Measurements from ENCODE around the gene CACNB4. TPM values are rescaled to one million over a fixed set of nuclear protein-coding genes. Genes with fewer than 3 reads are reported as not detected.
A peak's percentile ranks its signal among the peaks of the same experiment; 100 is the strongest.
"Not testable (repeated sequence)": the region's sequence is repeated elsewhere in the genome, so short reads cannot be mapped to it uniquely, and the experiment has no call there.

CACNB4 gene
- total RNA-seq, 1 donor from 2014 or later = 0.75 TPM

DNA sequence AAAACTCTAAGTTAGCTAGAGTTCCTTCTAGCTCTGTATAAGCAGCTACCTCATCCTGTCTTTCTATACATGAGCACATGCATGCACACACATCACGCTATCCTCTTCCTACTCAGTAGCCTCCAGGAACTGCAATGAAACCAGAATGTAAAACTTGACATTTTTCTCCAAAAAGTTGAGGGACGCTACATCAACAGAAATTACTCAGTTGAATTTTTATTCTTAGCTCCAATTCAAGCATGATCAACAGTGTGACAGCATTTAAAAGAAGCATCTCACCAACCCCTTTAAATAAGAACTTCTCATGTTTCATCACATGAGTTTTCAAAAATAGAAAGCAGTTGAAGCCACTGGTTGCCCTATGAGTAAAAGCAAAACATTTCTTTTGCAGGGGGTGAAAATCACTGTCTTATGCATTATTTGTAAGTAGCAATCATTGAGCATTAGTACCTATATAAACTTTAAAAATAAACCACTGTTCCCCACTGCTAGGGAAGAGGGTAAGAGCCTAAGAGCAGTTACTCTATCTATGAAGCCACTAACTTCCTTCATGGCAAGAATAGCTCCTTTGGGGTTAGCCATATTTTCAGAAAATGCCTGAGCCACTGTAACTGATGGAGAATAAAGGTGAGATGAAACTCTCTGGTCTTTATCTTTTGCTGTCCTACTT, 192.7 kb downstream of the CACNB4 start:
- DNase-seq (ENCODE audit: low read depth) = no peak

DNA sequence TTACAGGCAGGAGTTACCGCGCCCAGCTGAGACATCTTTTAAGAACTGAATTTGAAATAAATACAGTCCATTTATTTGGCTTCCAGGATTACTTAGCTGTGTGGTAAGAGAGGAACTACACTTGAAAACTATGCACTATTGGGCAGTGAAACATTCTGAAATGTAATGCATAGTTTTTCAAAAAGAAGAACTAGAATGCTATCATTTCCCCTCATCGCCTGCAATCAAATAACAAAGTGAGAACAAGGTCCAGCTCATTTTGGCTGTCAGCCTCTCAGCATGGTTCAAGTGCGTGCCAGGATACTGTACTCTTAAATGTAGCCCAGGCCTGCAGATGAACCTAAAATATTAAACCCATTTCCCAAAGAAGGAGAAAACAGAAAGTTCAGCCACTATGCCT, 194.0 kb downstream of the CACNB4 start:
- DNase-seq (ENCODE audit: low read depth) = no peak

DNA sequence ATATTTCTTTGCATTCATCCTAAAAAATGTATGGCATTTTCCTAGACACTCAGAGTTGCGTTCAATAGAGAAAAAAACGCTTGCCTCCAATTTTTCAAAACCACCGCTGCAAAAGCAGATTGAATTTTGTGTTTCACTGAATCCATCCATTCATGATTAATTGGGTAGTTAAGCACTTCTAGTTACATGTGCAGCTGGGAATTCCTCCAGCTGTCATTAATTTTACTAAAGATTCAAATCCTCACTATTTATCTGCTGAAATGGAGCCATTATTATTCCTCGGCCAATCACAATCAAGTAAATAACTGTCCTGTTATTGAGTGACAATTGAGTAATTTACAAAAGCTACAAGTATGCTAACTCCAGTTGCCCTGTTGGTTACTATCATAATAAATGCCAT, 194.8 kb downstream of the CACNB4 start:
- no peak for DNase-seq (ENCODE audit: low read depth)

DNA sequence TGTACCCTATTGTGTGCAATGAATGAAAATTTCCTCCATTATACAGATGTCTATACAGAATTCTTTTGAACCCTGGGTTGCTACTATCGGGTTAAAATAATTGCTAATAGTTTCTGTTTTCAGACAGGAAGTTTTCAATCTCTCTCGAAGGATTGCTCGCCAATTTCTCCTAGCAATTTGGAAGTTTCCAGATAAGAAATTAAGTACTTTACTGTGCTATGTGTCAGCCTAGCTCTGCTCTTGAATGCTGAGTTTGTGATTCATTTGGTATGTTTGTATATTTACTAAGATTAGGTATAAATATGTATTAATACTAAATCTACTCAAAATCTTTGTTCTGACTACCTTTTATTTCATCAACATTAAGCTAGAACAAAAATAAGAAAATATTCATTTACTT, 196.0 kb downstream of the CACNB4 start:
- DNase-seq (ENCODE audit: low read depth) = peak; percentile 29

DNA sequence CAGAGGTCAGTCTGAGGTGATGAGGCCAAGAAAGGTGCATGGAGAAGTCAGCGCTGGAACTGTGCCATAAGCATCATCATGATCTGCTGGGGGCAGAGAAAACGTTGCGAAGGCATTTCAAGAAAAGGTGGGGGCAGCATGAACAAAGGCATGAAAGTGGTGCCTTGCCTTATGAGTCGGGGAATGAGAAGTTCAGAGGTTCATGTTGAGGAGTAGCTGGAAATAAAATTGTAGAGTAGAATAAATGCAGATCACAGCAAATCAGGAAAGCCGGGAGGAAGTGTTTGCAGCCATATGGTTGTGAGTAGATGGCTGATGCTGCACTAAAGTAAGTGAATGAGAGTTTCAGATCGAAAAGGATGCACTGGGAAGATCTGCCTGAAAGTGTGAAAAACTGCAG, 198.5 kb downstream of the CACNB4 start:
- no peak for DNase-seq (ENCODE audit: low read depth)

DNA sequence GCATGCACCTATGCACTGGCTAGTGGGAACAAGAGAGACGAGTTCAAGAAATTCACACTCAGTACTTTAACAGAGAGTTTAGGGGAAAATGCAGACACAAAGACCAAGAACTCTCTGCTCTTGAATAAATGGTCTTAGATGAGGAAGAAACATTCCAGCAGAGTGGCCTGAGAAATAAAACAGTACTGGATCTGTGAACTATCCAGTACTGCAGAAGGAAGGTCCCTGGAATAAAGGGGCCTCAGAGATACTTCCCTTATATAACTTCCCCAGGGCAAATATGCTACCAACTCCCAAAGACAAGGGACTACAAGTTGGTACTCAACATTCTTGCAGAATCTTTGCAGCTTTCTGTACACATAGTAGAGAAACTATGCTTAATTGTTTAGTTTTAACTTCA, 199.7 kb downstream of the CACNB4 start:
- DNase-seq (ENCODE audit: low read depth) = no peak

DNA sequence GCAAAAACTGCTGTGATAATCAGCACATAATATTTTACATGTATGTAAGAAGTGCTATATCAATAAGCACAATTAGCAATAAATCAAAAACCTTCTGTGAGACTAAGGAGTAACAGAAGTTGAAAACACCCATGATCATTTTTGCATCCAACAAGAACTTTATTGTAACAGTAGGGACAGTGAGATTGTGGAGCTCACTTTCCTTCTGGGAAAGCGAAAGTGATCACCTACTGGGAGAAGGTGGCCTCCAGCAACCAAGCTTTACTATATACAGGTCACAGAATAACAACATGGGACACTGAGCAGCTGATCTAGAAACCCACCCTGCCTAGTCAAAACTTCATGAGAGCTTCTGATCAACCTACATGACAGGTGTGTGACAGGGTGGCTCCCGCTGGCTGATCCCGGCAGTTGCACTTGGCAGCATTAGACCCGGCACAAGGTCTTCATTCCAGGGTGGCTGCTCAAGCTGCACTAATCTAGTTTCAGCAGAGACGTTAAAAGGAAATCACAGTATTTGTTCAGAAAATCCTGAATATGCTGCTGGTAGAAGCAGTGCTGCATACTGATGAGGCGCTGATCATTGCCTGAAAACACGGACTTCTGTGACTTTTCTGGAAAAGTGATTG, 207.2 kb downstream of the CACNB4 start:
- DNase-seq (ENCODE audit: low read depth) = peak; percentile 50

DNA sequence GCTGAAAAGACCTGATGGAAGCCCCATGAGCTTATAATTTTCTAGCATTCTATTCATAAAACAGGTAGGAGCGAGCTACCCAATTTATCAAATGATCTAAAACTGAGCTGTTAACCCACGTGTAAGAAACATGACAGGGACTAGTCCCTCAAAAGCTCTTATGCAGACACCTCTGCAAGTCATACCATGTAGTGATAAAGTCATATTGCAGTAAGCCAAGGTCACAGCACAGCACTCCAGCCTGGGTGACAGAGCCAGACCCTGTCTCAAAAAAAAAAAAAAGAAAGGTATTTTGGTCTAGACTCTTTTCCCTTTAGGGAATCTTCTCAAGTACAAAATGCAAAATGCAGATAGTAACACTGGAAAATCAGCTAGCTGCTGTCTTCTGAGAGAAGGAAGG, 211.7 kb downstream of the CACNB4 start:
- DNase-seq (ENCODE audit: low read depth) = no peak

DNA sequence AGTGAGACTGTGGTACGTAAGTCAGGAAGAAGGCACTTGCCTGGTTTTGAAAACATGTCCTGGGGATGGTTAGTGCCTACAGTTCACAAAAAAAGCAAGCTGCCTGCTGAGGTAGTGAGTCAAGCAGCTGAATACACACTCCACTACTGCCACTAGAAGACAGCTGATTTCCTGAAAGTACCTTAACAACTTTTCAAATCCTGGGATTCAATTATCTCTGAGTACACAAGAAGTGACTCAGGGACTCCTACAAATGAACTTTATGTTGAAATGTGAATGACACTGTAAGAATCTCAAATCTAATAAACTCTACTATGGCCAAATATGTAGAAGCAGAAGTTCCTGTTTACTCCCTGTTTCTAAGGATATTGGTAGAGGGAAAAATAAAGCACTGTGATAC, 212.6 kb downstream of the CACNB4 start:
- peak; percentile 67 for DNase-seq (ENCODE audit: low read depth)

DNA sequence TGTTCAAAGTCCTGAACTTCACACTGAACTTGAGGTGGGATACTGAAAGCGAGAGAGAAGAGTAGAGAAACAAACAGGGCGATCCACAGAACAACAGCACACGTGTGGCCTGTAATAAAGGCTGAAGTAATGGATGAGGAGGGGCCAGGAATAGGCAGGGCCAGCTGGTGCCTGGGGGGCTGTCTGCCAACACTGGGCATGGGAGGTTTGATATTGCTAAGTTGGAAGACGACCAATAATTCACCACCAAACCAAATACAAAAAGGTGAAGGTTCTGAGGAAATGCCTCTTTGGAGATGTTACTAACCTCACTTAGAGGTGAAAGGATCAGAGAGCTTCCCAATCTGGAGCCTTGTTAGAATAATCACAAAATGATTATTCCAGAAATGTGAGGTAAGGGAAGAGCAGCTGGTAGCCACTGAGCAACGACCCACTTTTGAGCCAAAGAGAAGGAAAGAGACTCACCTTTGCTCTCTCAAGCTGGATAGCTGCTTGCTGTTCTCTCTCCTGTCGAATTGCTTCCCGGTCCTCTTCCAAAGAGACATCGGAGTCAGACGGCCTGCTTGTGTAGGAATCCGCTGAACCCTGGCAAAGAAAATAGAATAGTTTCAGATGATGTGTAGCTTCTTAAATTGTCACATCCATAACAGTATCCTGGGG, 215.9 kb downstream of the CACNB4 start:
- DNase-seq (ENCODE audit: low read depth) = no peak

DNA sequence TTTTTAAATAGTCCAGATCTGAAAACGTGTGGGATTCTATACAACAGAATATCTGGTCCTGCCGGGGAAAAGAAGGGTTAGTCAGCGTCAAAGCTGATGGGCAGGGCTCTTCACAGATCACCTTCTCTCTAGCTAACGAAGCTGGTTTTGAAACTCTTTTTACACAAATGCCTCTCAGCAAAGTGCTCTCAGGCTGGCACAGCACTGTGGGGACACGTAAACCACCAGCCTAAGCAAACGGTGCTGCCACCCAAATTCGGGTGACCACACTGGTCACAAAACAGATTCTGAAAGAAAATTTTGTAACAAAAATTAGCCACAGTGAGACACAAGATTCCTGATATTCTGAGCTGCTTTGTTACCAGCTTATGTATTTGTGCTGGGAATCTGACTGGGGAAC, 217.5 kb downstream of the CACNB4 start:
- no peak for DNase-seq (ENCODE audit: low read depth)

DNA sequence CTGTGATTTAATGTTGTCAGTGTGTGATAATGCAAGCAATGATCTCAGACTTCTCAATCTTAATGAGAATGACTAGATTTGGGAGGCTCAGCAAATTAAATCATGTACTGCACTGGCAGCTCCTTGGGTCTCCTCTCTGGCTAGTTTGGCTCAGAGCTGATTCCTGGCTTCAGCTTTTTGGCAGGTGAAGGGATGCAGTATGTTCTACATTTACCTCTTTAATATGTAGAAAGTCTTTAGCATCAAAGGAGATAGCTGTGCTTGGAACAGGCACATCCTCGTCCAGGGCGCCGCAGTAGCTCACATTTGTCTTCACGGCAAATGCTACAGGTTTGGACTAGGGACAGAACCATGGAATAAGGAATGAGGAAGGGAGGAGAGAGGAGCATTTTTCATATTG, 218.3 kb downstream of the CACNB4 start:
- no peak for DNase-seq (ENCODE audit: low read depth)

DNA sequence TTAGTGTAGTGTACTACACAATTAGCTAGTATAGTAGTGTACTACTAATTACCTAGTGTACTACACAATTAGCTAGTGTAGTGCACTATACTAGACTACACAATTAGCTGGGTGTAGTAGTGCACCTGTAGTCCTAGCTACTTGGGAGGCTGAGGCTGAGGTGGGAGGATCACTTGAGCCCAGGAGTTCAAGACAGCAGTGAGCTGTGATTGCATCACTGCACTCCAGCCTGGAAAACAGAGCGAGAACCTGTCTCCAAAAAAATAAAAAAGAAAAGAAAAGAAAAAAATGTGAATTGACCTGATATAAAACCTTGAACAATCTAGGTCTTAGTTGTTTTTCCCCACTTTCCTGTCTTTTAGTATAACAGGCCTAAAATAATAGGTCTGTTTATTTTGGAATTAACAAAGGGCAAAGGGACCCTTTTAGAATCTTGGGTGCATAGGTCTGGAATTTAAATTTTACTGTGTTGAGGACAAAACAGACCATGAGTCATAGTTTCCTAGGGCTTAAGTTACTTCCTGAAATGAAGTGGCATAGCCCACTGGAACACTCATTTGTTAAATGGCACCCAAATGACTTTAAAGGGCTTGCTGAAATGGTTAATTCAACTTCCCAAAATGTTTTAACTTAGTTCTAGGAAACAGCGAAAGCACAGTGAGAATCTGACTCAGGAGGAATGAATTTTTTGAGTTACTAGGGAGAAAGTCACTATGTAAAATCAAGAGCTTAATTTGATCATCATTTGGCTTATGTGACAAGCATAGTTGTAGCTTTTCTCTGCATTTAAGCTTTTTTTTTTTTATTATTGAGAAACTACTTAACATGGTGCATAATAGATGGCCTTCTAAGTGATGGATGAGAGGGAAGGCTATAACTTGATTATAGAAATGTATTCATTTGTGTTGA, 219.9 kb downstream of the CACNB4 start:
- peak; percentile 91 for DNase-seq (ENCODE audit: low read depth)

DNA sequence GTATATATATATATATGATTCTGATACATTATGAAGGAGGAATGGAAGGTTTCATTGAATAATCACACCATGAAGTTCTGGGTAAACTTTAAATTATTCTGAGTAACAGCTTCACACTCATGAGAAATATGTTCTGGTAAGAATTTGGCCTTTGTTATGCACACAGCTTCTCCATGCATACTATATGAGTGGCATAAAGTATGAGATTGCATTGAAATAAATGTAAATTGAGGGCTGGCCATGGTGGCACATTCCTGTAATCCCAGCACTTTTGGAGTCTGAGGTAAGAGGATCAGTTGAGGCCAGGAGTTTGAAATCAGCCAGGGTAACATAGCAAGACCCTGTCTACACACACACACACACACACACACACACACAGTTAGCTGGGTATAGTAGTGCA, 220.6 kb downstream of the CACNB4 start:
- no peak for DNase-seq (ENCODE audit: low read depth)

DNA sequence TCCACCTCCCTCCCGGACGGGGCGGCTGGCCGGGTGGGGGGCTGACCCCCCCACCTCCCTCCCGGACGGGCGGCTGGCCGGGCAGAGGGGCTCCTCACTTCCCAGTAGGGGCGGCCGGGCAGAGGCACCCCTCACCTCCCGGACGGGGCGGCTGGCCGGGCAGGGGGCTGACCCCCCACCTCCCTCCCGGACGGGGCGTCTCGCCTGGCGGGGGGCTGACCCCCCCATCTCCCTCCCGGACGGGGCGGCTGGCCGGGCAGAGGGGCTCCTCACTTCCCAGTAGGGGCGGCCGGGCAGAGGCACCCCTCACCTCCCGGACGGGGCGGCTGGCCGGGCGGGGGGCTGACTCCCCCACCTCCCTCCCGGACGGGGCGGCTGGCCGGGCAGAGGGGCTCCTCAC, 223.2 kb downstream of the CACNB4 start:
- DNase-seq (ENCODE audit: low read depth) = not testable (repeated sequence)

DNA sequence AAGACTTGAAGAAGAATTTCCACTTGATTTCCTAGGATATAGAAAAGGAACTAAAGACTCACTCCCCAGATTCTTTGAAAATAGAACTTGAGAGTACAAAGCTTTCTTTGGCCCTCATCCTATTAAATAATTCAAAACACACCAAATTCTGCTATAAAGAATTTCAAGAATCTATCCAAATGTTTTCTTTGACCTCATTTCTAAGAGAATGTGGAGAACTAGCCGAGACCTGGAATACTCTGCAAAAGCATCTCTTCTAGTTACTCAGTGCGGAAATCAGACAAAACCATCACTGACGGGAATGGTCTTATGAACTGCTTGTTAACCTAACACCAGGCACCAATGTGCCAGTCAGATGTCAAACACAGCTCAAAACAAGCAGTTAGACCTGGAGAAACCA, 226.4 kb downstream of the CACNB4 start:
- DNase-seq (ENCODE audit: low read depth) = no peak

DNA sequence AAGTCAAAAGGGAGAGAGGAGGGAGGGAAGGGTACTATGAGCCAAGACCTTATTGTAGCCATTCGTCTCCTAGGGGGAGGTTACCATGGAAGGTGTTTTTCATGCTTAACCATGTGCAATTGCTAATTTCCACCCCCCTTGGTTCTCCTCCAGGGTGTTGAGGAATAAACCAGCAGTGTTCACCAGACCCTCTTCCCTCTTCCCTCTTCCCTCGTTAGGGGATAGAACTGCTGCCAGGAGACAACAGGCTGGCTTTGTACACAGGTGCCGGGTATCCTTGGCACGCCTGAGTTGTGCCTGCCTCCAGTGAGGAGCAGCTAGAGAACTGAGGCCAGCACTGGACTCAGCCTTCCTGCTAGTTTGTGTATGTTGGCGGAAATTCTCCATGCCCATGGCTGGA, 229.6 kb downstream of the CACNB4 start:
- no peak for DNase-seq (ENCODE audit: low read depth)

DNA sequence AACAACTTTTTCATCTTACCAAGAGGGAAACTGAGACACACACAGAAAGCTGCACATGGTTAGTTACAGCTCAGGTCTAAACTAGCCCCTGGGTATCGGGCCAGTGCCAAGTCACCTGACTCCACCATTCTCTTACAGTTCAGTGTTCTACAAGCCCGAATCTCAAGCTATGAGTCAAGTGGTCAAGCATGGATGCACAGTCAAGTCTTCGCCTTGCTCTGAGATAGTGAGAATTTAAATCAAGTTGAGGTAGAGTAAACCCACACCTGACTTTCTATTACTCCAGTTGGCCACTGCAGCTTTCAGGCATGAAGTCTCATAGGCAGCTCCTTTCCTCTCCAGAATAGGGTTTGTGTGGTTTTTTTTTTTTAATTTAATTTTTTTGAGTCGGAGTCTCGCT, 236.1 kb downstream of the CACNB4 start:
- peak; percentile 97 for DNase-seq (ENCODE audit: low read depth)

DNA sequence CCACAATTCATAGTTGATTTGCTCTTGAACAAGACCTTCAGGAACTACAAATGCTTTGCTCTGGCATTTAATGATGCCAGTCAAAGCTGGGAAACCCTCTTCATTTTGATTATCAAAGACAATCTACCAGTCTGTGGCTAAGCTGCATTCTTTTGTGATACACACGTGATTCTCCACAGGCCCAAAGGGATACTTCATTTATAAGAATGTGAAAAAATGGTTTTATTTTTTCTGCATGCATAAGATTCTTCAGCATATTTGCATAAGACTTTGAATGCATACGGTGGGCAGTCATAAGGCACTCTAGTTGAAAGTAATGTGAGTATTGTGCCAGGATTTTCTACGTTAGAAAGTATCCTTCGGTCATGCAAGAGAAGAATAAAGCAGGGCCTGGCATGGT, 237.7 kb downstream of the CACNB4 start:
- no peak for DNase-seq (ENCODE audit: low read depth)

DNA sequence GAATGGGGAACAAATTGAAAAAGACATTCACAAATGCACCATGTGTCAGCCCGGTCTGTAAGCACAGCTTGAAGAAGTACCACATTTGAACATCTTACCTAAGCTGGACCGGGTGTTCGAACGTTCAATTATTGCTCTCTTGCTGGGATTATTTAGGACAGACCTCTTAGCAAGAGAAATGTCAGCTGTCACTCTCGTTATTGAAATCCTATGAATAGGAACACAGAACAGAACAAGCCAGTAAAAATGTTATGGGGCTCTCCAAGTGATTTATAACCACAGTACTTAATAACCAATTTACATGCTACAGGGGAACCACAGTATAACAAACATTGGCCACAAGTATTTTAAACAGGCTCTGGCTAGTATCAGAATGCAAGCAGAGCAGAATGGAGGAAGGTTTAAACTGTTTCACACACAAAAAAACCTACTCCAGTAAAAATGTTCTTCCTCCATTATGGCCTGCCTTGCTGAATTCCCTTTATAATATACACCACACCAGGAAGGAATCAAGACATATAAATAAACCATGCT, 238.2 kb downstream of the CACNB4 start:
- peak; percentile 76 for DNase-seq (ENCODE audit: low read depth)

DNA sequence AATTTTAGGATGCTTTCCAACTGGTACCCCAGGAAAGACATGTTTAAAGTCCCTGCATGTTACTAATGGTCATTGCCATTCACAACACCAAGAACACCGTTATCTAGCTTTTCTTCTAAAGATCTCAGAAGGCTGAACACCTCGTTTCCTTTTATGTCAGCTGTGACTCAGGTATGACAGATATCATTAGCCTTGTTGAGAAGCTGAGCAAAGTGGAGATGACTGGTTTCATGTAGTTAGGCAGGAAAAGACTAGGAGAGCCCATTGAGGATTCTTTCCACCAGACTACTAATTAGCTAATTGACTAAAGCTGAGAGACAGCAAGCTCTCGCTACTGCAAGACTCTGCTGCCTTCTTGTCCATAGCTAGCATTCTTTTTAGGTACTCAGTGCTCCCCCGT, 238.6 kb downstream of the CACNB4 start:
- peak; percentile 41 for DNase-seq (ENCODE audit: low read depth)

DNA sequence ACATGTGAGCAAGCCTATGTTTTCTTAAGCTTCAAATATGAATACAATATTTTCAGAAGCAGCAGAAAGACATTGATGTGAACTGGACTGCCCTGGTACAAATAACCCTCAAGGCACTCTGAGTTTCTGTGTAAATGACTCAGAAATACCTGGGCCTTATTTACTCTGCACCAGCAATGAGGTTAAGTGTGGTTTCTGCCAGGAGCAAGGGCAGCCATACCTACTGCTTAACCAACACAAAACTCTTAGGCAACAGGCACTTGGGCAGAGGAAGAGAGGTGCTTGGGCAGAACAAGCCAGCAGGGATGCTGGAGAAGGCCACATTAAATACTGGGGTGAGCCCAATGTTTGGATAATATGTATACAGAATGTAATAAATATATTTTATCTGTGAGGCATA, 241.2 kb downstream of the CACNB4 start:
- peak; percentile 92 for DNase-seq (ENCODE audit: low read depth)

All from renal cortical epithelial cell (primary cell).